B cell (primary cell): ENCODE results near the gene METTL24. TPM values are rescaled to one million over a fixed set of nuclear protein-coding genes. Genes with fewer than 3 reads are reported as not detected.

Source experiments
- ATAC-seq: fragments of 200-7000 bp; cut with Tn5 transposase; one replicate; pipeline ENCODE4 v1.10.0; 2021; ENCODE audit warnings: low read depth, mild to moderate bottlenecking, moderate number of reproducible peaks, moderate library complexity
- CTCF ChIA-PET: fragments of 350-600 bp; sonication (Branson Sonifier 250); formaldehyde crosslinking; loops from one replicate; lab custom pipeline; 2021; ENCODE audit warnings: antibody characterized with exemption, inconsistent platforms; lab: Charles Lee
- POLR2A ChIA-PET: fragments of 350-600 bp; sonication (Branson Sonifier 250); formaldehyde crosslinking; loops from one replicate; lab custom pipeline; 2021; ENCODE audit warnings: antibody characterized with exemption; lab: Charles Lee
- DNase-seq: peaks from one replicate; pipeline ENCODE4 v3.0.0; 2013
- H2AFZ ChIP-seq: 2 replicates; pipeline ENCODE4 v1.6.1; 2012; ENCODE audit warnings: mild to moderate bottlenecking, low read depth, low read length; ENCODE audit not compliant: insufficient read depth, poor library complexity, severe bottlenecking
- H3K27ac ChIP-seq, 2 donors: 1 replicate in 1 of 2; 2 replicates in 1 of 2; pipeline ENCODE4 v1.5.1; 2012 to 2013; ENCODE audit warnings: low read length in 2 of 2, mild to moderate bottlenecking in 2 of 2, moderate library complexity in 1 of 2
- H3K27me3 ChIP-seq, 4 experiments: fragments of 200-600 bp in 1 of 4; sonication (generic) in 1 of 4; replicated peaks in 1 of 4; 1 replicate in 2 of 4; 2 replicates in 2 of 4; pipeline versions ENCODE4 v1.6.1 to v1.7.0; 2013 to 2016; ENCODE audit warnings: low read length in 3 of 4, mild to moderate bottlenecking in 2 of 4, mixed read lengths in 1 of 4, moderate library complexity in 1 of 4; ENCODE audit not compliant: insufficient read depth in 4 of 4, control insufficient read depth in 3 of 4; ENCODE audit errors: control extremely low read depth in 1 of 4
- H3K36me3 ChIP-seq, 2 experiments: replicated peaks in 1 of 2; 1 replicate in 1 of 2; 2 replicates in 1 of 2; pipeline versions ENCODE4 v1.6.1 to v1.7.1; 2013; ENCODE audit warnings: low read length in 1 of 2; ENCODE audit not compliant: insufficient read depth in 2 of 2, control insufficient read depth in 1 of 2; ENCODE audit errors: control extremely low read depth in 1 of 2, extremely low read depth in 1 of 2
- H3K4me1 ChIP-seq, 2 donors: fragments of 200-600 bp in 1 of 2; sonication (generic) in 1 of 2; 1 replicate in 1 of 2; 2 replicates in 1 of 2; pipeline versions ENCODE4 v1.5.1 to v1.6.1; 2013 to 2017; ENCODE audit warnings: low read length in 2 of 2; ENCODE audit not compliant: control insufficient read depth in 2 of 2, insufficient read depth in 2 of 2
- H3K4me2 ChIP-seq: replicated peaks from 2 replicates; pipeline ENCODE3; 2012; ENCODE audit warnings: mild to moderate bottlenecking, low read depth, low read length; ENCODE audit not compliant: poor library complexity, severe bottlenecking
- H3K4me3 ChIP-seq, 5 experiments: fragments of 200-600 bp in 1 of 5; sonication (generic) in 1 of 5; 1 replicate in 3 of 5; 2 replicates in 2 of 5; pipeline versions ENCODE4 v1.5.1 to v1.7.0; 2011 to 2016; ENCODE audit warnings: low read length in 4 of 5, mild to moderate bottlenecking in 4 of 5, low read depth in 2 of 5, control low read depth in 1 of 5, moderate library complexity in 1 of 5; ENCODE audit not compliant: insufficient read depth in 1 of 5; ENCODE audit errors: control extremely low read depth in 1 of 5, extremely low read depth in 1 of 5
- H3K79me2 ChIP-seq: fragments of 200-600 bp; sonication (generic); one replicate; pipeline ENCODE4 v1.6.0; 2016; ENCODE audit warnings: low read length; ENCODE audit not compliant: control insufficient read depth, insufficient read depth
- H3K9ac ChIP-seq: fragments of 200-600 bp; sonication (generic); 2 replicates; pipeline ENCODE4 v1.6.1; 2017; ENCODE audit warnings: mild to moderate bottlenecking, low read length, moderate library complexity
- H3K9me3 ChIP-seq, 3 donors: one replicate each; pipeline versions ENCODE4 v1.6.1 to v1.7.1; 2013; ENCODE audit warnings: low read length in 2 of 3; ENCODE audit not compliant: control insufficient read depth in 2 of 3, insufficient read depth in 1 of 3; ENCODE audit errors: control extremely low read depth in 1 of 3
- H4K20me1 ChIP-seq: 2 replicates; pipeline ENCODE4 v1.6.0; 2012; ENCODE audit warnings: mild to moderate bottlenecking, low read length; ENCODE audit not compliant: insufficient read depth, control insufficient read depth, poor library complexity, severe bottlenecking
- H3K27ac Mint-ChIP-seq: one replicate; pipeline ENCODE4 v1.8.0; 2021; ENCODE audit warnings: mixed read lengths
- H3K27me3 Mint-ChIP-seq: one replicate; pipeline ENCODE4 v1.8.0; 2021; ENCODE audit warnings: mixed read lengths
- H3K4me1 Mint-ChIP-seq: one replicate; pipeline ENCODE4 v1.8.0; 2021; ENCODE audit warnings: mixed read lengths
- H3K4me3 Mint-ChIP-seq: one replicate; pipeline ENCODE4 v1.8.0; 2021; ENCODE audit warnings: mixed read lengths
- H3K9me3 Mint-ChIP-seq: one replicate; pipeline ENCODE4 v1.8.0; 2022; ENCODE audit warnings: mixed read lengths; ENCODE audit not compliant: insufficient read depth
- EZH2 ChIP-seq: IDR thresholded peaks from 2 replicates; pipeline ENCODE4 v1.6.1; 2012; ENCODE audit warnings: borderline replicate concordance, low read depth, mild to moderate bottlenecking, moderate library complexity, low read length; ENCODE audit not compliant: insufficient read depth, poor library complexity, severe bottlenecking
- WGBS: methylation state at CpG from one replicate; pipeline ENCODE4 v1.1.5; 2013; ENCODE audit warnings: missing lambda C conversion rate; ENCODE audit not compliant: insufficient coverage; 5-methylcytosine and 5-hydroxymethylcytosine counted together
- intact Hi-C: fragments of 100-400 bp; cut with micrococcal nuclease; formaldehyde crosslinking; loops from one replicate; pipeline ENCODE4 v1.10.0; 2022
- polyA plus RNA-seq: library from polyadenylated mRNA; depleted of rRNA; stranded (reverse); fragments of >200 nt; gene quantifications from 2 replicates; pipeline ENCODE4 v1.2.3, GENCODE V29; 2012
- total RNA-seq, 2 donors: library from RNA; stranded (reverse); fragments of 120-200 nt in 1 of 2; gene quantifications; 1 replicate in 1 of 2; 2 replicates in 1 of 2; pipeline versions ENCODE4 v1.2.3 to v1.2.4, GENCODE V29; 2013 to 2022
- TF ChIP-seq, protein P1 (sequence below): fragments of 200-600 bp; IDR thresholded peaks from one replicate; pipeline ENCODE4 v1.8.0; 2022; ENCODE audit warnings: antibody characterized with exemption, mild to moderate bottlenecking

The METTL24 gene
- total and polyA plus RNA-seq, 2 donors (not counting 1 experiment from before 2014, with no cell fraction given), result not detected

DNA sequence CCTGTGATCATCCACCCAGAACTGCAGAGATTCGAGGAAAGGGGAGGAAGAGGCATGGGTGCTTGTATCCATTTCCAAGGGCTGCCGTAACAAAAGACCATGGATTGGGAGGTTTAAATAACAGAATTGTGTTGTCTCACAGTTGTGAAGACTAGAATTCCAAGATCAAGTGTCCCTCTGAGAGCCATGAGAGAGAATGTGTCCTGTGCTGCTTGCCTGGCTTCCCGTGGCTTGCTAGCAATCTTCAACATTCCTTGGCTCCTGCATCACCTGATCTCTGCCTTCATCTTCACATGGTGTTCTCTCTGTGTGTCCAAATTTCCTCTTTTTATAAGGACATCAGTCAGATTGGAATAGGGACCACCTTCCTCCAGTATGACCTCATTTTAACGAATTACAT lies 108.1 kb downstream of the METTL24 start:
- Histone ChIP-seq H3K4me3 (no peak overlapping the region), H3K4me1 (no peaks in the 10 kb centered on the region), H3K79me2 (no peaks in the 10 kb centered on the region), H3K9me3 (peaks cover 0 to 7% (median 0%) of the 10 kb centered on the region in 3 donors), H3K36me3 (no peaks in the 10 kb centered on the region), H3K4me2 (no peak overlapping the region), H3K27me3 (peaks cover 0 to 2% (median 0%) of the 10 kb centered on the region in 4 experiments), H2AFZ (no peak overlapping the region), H4K20me1 (no peaks in the 10 kb centered on the region), H3K9ac (no peak overlapping the region), H3K27ac (no peak overlapping the region)
- Mint-ChIP-seq H3K9me3 (no peaks in the 10 kb centered on the region), H3K4me1 (no peaks in the 10 kb centered on the region), H3K27me3 (peaks cover 7% of the 10 kb centered on the region), H3K27ac (no peak overlapping the region), H3K4me3 (no peak overlapping the region)
- ATAC-seq (no peak), DNase-seq (no peak)
- no CpG with 5 or more reads among the region's 4 CpGs for WGBS
- TF ChIP-seq, protein P1, sequence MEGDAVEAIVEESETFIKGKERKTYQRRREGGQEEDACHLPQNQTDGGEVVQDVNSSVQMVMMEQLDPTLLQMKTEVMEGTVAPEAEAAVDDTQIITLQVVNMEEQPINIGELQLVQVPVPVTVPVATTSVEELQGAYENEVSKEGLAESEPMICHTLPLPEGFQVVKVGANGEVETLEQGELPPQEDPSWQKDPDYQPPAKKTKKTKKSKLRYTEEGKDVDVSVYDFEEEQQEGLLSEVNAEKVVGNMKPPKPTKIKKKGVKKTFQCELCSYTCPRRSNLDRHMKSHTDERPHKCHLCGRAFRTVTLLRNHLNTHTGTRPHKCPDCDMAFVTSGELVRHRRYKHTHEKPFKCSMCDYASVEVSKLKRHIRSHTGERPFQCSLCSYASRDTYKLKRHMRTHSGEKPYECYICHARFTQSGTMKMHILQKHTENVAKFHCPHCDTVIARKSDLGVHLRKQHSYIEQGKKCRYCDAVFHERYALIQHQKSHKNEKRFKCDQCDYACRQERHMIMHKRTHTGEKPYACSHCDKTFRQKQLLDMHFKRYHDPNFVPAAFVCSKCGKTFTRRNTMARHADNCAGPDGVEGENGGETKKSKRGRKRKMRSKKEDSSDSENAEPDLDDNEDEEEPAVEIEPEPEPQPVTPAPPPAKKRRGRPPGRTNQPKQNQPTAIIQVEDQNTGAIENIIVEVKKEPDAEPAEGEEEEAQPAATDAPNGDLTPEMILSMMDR, result no peak
- TF ChIP-seq EZH2, result no peak
- ChIA-PET POLR2A (no interaction called here), CTCF (no interaction called here)
- intact Hi-C loops, result no loop called here

DNA sequence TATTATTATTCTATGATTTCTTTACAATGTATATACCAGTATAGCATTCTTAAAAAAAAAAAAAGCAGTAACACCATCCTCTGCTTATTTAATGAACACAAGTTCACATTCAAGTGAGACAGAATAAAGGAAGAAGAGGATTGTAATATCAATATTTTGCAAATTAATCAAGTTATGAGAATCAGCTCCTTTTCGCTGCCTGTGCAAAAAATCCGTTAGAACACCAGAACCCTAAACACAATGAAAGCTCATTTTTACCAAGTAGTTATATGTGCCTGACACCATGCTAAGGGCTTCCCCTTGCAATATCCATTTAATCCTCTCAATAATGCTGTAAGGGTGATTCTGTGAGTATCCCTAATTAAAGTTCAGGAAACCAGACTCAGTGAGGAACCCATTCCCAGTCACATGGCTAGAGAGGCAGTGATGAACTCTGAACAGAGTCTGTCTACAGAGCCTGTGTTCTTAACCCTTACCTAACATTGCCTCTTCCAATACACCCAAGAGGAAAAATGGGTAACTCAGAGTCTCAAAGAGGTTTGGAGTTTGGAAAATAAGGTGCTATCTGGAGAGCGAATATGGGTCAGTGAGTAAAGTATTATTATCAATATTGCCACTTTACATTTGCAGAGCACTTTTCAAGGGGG lies 111.1 kb downstream of the METTL24 start:
- ChIA-PET POLR2A (no interaction called here), CTCF (no interaction called here)
- H3K36me3 ChIP-seq, result no peaks in the 10 kb centered on the region
- TF ChIP-seq, protein P1, result no peak
- no peak for TF ChIP-seq EZH2
- H3K4me1 ChIP-seq, result no peaks in the 10 kb centered on the region
- H3K27me3 ChIP-seq, result no peaks in the 10 kb centered on the region
- no peak overlapping the region for H3K27ac Mint-ChIP-seq
- no peaks in the 10 kb centered on the region for H3K27me3 Mint-ChIP-seq
- H3K9me3 ChIP-seq, result peaks cover 0 to 5% (median 0%) of the 10 kb centered on the region in 3 donors
- no peak overlapping the region for H3K9ac ChIP-seq
- no peaks in the 10 kb centered on the region for H4K20me1 ChIP-seq
- no peaks in the 10 kb centered on the region for H3K4me1 Mint-ChIP-seq
- H3K4me3 ChIP-seq, result no peak overlapping the region
- intact Hi-C loops, result no loop called here
- H3K9me3 Mint-ChIP-seq, result no peaks in the 10 kb centered on the region
- WGBS, result 100% methylated on average over 1 of the region's 3 CpGs
- no peak for DNase-seq
- no peak overlapping the region for H3K27ac ChIP-seq
- no peak overlapping the region for H3K4me2 ChIP-seq
- H3K79me2 ChIP-seq, result no peaks in the 10 kb centered on the region
- ATAC-seq, result no peak
- no peak overlapping the region for H2AFZ ChIP-seq
- no peak overlapping the region for H3K4me3 Mint-ChIP-seq
